Esophagus mucosa (tissue), 1 donor: ENCODE results near the gene SLC27A3. TPM values are rescaled to one million over a fixed set of nuclear protein-coding genes. Genes with fewer than 3 reads are reported as not detected.
"Not testable (repeated sequence)": the region's sequence is repeated elsewhere in the genome, so short reads cannot be mapped to it uniquely, and the experiment has no call there.

Experiments
- ATAC-seq: fragments of 200-7000 bp; cut with Tn5 transposase; one replicate; pipeline ENCODE4 v1.9.1; 2020
- total RNA-seq: library from RNA; stranded (reverse); gene quantifications from one replicate; pipeline ENCODE4 v1.2.4, GENCODE V29; 2023
- donor health status: DM: yes; HTN: yes; CAD: no.

Gene SLC27A3
- total RNA-seq, 1 donor from 2014 or later, result 16.1 TPM

DNA sequence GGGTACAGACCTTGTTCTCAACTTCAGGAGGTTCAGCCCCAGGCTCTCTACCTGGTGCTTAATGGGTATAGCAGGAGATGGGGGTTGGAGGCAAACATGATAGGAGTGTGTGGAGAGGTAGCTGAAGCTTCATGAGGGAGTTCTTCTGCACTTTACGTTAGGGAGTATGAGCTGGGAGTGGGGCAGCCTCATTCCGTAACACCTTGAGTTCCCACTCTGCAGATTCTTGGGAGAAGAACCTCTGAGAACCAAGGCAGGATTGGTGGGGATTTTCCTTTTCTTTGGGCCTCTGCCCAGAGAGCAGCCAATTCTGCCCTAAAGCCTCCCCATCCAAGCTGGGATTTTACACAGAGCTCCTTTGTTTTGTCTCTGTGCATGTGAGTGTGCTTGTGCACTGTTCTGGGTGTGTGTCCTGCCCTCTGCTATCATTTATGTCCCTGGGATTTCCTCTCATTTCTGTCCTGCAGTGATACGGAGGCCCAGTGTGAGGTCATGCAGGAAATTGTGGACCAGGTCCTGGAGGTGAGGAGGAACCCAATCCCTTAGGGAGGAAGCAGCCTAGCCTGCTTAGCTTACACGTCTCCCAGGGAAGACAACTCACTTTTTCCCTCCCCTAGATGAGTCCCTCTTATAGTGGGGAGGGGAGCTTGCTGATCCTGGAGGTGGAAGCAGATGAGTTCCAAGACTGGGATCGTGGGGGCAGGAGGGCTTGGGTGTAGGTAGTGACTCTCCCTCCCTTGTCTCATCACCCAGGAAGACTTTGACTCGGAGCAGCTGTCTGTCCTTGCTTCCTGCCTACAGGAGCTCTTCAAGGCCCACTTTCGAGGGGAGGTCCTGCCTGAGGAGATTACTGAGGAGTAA lies 11.6 kb upstream of the SLC27A3 start:
- peak; percentile 22 for ATAC-seq

DNA sequence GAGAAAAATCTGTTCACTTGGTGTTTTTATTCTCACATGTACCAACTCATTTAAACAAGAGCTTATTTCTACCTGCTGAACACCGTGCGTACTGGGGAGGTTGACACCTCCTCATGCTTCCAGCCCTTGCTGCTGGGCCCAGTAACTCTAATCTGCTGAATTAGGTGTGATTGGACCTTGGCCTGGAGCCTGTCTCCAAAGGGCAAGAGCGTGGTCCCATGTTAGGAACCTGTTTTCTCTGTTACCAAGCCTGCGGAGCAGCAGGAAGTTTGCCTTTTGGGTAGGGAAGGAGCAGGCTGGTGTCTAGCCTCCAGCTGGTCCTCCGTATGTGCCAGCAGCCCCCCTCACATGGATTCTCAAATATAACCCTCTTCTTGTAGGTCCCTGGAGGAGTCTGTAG lies 10.9 kb upstream of the SLC27A3 start:
- no peak for ATAC-seq

DNA sequence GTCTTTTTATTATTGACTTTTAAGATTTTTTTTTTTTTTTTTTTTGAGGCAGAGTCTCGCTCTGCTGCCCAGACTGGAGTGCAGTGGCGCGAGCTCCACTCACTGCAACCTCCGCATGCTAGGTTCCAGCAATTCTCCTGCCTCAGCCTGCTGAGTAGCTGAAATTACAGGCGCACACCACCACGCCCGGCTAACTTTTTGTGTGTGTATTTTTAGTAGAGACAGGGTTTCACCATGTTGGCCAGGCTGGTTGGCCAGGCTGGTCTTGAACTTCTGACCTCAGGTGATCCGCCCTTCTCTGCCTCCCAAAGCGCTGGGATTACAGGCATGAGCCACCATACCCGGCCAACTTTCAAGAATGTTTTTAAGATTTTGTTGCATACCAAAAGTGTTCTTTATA lies 8.5 kb upstream of the SLC27A3 start:
- ATAC-seq, result not testable (repeated sequence)

DNA sequence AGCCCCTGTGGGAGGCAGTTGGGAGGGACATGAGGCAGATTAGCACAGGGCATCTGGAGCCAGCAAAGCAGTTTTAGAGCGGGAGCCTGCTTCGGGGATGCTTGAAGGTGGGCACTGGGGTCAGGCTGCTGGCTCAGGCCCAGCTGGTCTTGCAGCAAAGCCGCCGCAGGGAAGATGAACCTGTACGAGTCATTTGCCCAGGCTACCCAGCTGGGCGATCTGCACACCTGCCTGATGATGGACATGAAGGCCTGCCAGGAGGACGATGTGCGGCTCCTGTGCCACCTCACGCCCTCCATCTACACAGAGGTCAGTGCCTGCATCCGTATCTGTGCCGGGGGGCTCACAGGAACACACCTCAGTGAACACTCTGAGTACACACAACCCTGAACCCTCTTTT lies 7.7 kb upstream of the SLC27A3 start:
- ATAC-seq, result no peak

DNA sequence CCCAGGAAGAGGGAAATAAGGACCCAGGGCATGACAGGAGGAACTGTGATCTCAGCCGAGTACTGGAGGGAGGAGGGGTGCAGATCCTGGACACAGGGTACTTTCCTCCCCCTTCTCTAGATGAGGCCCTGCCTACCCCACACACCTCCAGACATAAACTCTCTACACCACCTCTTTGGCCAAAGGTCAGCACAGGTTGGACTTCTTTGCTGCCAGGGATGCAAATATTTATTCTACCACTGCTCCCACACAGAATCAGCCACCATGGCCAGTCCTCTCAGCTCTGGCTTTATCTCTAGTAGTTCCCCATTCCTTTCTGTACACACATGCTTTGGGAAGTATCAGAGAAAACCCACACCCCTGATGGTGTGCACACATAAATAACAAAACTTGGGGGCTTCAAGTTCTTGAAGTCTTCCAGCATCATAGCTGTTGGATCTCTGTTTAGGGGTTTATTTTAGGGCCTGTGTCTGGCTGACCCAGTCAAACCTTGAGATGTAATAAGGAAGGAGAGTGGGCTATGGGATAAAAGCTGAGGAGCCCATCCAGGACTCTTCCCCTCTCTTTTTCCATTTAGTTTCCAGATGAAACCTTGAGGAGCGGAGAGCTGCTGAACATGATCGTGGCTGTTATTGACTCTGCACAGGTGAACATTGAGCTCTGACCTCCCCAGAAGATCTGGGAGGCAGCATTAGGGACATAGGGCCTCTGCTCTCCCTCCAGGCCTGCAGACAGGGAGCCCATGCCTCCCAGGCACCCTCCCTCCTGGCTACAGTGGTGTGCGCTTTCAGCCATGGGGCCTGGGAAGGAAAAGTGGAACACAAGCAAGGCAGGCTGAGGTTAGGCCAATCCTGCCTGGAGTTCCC lies 6.7 kb upstream of the SLC27A3 start:
- ATAC-seq, result no peak

DNA sequence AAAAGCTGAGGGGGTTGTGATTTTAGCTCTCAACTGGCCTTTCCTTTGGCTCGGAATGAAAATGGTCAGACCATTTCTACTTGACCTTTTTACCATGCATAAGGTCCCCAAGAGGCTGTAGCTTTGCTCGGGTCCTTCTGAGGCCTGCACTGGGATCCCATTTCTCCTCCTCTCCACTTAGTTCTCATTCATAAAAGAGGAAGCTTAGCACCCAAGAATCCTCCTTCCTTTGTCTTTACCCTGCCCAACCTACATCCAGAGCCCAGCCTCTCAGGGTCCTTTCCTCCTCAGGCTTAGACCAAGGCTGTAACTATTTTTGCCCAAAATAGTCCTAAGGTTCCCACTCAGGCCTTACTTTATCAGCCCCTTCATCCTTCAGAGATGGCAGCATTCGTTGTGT lies 6.0 kb upstream of the SLC27A3 start:
- no peak for ATAC-seq

DNA sequence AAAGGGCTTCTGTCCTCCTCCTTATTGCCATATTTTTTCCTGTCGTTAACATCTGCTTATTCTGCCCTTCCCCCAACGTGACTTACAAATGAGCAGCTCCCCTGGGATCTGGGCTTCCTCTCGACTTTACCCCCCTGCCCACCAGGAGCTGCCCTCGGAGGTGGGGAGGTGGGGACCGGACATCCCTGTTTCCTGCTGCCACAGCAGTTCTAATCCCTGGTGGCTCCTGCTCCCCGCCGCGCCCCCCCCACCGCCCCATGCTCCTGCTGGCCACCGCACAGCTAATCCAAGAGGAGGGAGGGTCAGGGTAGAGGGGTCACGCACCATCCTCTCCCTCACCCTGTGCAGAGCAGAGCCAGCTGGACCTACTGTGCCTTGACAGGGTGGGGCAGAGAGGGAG lies 4.4 kb upstream of the SLC27A3 start:
- ATAC-seq, result no peak

DNA sequence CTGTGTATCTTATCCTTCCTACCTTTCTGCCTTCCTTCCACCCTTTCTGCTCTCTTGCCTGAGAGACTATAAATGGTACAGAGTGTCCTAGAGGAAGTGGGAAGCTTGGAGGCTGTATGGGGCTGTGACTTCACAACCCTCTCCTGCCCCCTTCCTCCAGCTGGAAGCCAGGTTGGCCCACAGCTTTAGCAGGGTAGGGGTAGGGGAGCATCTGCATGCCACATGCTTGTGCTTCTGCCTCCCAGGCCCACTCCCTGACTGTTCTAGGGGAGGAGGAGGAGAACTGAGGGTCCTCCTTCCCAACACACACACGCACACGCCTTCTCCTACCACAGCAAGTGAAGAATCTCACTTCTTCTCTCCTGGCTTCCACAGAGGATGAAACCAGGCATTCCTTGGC lies 3.9 kb upstream of the SLC27A3 start:
- no peak for ATAC-seq

DNA sequence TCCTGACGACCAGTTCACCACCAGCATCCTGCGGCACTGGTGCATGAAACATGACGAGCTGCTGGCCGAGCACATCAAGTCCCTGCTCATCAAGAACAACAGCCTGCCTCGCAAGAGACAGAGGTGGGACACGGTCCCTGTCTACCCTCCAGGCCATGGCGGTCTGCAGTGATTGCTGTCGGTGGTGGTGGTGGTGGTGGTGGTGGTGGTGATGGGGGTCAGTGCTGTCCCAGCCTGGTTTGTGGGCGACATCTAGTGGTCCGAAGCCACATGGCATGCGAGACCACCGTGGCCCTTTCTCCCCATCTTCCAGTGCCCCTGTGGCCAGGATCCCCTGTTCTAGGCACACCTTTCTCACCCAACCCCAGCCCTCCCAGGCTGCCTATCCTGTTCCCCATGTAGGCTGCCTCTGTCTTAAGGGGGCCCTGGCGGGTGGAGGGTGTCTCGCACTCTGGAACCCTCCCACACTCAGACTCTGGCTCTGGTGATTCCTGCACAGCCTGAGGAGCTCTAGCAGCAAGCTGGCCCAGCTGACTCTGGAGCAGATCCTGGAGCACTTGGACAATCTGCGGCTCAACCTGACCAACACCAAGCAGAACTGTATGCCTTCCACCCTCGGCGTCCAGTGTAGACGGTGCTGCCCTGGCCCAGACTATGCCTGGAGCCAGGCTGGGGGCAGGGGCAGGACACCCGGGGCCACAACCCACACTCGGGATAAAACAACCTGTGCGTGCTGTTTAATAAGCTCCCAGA lies 3.2 kb upstream of the SLC27A3 start:
- no peak for ATAC-seq

DNA sequence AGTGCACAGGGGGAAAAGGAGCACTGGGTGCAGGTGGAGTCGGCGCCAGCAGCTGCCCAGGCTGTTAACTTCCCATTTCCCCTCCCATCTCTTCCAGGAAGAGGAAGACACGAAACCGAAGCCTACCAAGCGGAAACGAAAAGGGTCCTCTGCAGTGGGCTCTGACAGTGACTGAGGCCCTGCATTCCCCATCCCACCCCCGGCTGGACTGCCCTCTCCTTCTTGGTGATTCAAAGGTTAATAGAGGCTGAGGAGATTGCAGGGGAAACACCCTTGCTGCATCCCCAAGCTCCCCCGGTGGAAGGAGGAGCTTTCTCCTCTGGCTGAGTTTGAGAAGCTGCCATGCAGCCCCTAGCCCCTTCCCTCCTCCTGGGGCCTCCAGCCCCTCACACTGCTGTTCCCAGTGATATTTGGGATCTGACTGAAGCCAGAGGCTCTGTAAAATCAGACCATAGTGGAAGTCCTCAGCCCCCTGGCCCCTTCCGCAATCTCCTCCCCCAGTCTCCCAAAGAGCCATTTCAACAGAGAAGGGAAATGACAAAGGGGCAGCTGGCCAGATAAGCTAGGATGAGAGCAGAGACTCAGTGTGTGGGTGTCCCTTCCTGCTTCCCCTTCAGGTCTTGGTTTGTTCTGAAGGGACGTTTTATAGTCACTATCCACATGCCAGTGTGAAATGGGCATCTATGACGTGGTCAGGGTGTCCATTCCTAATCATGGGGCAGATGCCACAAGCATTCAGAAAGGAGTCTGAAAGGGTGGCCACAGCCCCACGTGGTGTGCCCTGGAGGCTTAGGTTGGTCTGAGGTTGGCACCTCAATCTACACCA lies 1.9 kb upstream of the SLC27A3 start:
- ATAC-seq, result no peak

DNA sequence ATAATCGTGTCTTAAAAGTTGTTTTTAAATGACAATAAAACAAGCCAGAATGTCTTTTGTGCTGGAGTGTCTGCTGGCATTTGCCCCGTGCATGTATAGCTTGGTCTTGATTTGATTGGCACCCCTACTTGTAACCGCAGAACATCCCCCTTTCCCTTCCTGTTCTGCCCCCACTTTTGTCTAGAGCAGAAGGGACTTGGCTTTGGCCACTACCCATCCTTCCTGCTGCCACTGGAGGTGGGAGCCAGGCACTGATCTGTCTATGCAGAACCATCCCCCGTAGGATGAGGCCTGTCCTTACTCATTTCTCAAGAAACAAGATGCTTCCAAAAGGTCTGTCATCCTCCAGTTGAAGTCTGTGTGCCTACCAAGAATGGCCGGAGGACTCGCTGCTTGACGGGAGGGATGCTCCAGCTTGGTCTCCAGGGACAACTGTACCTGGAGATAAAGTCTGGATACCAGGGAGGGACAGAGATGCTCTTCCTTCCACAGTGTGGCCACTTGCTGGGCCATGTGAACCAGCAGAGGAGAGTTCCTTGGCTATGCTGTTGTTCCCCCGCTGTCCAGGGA lies 1.1 kb upstream of the SLC27A3 start:
- no peak for ATAC-seq

DNA sequence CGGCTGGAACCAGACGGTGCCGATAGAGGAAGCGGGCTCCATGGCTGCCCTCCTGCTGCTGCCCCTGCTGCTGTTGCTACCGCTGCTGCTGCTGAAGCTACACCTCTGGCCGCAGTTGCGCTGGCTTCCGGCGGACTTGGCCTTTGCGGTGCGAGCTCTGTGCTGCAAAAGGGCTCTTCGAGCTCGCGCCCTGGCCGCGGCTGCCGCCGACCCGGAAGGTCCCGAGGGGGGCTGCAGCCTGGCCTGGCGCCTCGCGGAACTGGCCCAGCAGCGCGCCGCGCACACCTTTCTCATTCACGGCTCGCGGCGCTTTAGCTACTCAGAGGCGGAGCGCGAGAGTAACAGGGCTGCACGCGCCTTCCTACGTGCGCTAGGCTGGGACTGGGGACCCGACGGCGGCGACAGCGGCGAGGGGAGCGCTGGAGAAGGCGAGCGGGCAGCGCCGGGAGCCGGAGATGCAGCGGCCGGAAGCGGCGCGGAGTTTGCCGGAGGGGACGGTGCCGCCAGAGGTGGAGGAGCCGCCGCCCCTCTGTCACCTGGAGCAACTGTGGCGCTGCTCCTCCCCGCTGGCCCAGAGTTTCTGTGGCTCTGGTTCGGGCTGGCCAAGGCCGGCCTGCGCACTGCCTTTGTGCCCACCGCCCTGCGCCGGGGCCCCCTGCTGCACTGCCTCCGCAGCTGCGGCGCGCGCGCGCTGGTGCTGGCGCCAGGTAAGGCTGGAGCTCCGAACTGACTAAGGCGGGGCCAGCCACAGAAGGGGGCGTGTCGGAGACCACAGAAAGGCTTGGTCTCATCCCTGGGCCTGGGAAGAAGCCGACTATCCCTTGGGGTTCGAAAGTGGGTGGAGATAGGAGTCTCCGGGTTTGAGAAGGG lies 486 bp downstream of the SLC27A3 start:
- ATAC-seq, result peak; percentile 62

DNA sequence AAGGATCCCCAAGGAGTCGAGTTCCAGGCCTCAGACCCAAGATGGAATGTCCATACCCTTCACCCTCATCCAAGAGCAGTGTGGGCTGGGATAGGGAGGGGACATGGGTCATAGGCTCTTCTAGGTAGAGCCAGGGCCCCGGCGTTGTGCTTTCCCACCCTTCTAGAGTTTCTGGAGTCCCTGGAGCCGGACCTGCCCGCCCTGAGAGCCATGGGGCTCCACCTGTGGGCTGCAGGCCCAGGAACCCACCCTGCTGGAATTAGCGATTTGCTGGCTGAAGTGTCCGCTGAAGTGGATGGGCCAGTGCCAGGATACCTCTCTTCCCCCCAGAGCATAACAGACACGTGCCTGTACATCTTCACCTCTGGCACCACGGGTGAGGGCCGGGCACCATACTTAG lies 1.1 kb downstream of the SLC27A3 start:
- ATAC-seq, result peak; percentile 2

DNA sequence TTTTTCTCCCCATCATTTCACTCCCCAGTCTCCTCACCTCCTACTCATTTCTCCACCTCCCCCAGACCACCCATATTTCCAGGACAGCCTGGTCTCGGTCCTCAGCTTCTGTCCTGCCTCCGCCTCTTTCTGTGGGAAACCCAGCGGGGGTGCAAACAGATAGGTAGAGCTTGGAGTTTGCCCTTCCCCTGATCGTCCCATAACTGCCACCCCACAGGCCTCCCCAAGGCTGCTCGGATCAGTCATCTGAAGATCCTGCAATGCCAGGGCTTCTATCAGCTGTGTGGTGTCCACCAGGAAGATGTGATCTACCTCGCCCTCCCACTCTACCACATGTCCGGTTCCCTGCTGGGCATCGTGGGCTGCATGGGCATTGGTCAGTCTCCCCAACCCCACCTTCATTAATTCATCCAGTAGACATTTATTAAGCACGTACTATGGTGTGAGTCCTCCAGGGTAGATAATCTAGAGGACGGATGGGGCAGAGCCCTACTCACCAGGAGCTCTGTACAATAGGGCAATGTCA lies 1.7 kb downstream of the SLC27A3 start:
- ATAC-seq, result no peak

DNA sequence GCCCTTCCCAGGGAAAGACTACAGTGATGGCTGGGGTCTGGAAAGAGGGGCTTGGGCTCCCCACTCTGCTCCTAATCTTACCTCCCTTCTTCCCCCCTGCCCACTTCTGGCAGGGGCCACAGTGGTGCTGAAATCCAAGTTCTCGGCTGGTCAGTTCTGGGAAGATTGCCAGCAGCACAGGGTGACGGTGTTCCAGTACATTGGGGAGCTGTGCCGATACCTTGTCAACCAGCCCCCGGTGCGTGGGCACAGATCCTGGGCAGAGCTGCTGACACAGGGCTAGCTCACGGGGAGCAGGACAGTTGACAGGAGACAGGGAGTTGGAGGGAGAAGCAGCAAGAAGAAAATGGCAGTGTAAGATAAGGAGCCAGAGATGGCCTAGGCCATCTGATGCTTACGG lies 2.4 kb downstream of the SLC27A3 start:
- no peak for ATAC-seq

DNA sequence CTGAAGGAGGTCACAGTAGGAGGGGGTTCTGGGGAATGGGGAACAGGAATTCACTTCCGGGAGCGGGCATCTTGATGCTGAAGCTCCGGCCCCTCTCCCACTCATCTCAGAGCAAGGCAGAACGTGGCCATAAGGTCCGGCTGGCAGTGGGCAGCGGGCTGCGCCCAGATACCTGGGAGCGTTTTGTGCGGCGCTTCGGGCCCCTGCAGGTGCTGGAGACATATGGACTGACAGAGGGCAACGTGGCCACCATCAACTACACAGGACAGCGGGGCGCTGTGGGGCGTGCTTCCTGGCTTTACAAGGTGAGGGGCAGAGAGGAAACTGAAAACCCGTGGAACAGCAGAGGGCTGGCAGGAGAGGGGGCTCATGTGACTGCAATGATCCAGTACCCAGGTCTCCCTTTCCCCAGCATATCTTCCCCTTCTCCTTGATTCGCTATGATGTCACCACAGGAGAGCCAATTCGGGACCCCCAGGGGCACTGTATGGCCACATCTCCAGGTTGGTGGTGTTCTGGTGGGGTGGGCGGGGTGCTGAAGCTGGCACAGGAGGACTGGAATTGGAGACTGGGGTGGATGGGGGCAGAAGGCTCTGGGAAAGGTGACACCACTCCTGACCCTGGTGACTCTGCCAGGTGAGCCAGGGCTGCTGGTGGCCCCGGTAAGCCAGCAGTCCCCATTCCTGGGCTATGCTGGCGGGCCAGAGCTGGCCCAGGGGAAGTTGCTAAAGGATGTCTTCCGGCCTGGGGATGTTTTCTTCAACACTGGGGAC lies 3.0 kb downstream of the SLC27A3 start:
- ATAC-seq, result no peak

DNA sequence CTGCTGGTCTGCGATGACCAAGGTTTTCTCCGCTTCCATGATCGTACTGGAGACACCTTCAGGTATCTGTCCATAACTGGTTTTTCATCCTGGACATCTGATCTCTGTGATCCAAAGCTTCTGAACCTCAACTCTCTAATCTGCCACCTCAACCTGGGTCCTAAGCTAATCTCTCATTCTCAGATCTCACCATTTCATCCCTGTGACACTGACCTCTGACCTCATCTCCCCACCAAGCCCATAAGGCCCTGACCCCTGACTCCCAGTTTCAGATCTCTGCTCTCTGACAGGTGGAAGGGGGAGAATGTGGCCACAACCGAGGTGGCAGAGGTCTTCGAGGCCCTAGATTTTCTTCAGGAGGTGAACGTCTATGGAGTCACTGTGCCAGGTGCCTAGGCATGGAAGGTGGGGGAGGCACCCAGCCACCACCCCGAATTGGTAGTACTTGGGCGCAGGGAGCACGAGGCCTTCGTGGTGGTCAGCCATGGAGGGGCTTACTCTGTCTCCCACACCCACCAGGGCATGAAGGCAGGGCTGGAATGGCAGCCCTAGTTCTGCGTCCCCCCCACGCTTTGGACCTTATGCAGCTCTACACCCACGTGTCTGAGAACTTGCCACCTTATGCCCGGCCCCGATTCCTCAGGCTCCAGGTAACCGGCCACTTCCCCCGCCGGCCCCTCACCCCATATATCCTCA lies 3.8 kb downstream of the SLC27A3 start:
- ATAC-seq, result no peak

DNA sequence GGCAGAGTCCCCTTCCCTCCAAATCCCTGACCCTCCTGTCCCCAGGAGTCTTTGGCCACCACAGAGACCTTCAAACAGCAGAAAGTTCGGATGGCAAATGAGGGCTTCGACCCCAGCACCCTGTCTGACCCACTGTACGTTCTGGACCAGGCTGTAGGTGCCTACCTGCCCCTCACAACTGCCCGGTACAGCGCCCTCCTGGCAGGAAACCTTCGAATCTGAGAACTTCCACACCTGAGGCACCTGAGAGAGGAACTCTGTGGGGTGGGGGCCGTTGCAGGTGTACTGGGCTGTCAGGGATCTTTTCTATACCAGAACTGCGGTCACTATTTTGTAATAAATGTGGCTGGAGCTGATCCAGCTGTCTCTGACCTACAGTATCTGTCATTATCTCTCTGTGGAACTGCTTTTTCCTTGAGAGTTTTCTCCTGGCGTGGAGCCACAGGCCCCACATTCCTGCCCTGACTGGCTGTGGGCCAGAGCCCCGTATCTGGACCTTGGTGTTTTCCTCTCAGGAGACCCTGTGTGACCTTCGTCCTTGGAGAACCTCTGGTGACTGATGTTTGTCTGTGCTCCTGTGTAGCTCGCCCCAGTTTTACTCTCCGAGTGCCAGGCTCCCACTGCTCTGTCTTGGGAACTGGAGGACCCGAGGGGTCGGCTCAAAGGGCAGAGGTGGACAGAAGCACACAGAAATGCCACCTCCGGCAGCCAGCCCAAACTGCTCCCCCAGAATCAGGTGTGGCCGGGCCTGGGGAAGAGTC lies 4.8 kb downstream of the SLC27A3 start:
- ATAC-seq, result no peak
